ENCODE measurements around the gene TRAK1. TPM values are rescaled to one million over a fixed set of nuclear protein-coding genes. Genes with fewer than 3 reads are reported as not detected.

TRAK1 gene
- polyA plus RNA-seq, 1 donor from 2014 or later = 24.6 TPM

DNA sequence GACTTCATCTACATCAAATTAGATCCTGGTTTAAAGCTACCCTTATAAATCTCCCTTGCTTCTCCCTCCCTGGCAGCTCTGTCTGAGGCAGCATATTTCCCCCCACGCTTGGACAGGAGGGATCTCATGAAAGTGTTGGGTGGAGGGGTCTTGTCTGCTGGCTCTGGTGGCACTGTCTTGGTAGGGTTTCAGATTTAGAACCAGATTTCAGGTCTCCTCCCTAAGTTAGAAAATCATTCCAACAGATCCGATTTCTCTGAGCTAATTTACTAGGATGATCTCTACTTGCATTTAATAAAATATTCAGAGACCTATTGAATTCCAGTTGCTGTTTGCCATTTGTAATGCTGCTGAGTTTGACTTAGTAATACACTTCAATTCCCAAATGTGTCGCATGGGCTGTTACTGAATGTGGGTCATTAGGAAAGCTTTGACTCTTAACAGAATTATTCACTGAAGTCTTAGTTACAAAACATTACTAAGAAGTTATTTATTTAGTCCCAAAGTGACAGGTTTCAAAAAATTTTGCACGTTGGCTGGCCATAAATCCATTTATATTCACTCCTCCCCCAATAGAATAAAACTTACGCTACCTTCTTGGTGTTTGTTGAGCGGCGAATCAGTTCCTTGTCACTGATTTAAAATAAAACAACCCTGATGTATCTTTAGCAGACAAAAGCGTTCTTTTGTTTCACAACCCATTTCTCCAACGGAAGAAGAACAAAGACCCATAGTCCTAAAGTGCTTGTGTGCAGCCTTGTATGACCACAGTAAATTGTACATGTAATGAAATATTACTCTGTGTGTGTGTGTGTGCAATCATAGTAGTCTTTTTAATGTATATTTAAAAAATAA is 84.5 kb downstream of the TRAK1 start:
- Mint-ChIP-seq H3K4me1 (peaks cover 36 to 44% (median 39%) of the 10 kb centered on the region in 3 donors), H3K27ac (peak overlapping the region in 2 of 3 donors; percentile 64 to 65)

DNA sequence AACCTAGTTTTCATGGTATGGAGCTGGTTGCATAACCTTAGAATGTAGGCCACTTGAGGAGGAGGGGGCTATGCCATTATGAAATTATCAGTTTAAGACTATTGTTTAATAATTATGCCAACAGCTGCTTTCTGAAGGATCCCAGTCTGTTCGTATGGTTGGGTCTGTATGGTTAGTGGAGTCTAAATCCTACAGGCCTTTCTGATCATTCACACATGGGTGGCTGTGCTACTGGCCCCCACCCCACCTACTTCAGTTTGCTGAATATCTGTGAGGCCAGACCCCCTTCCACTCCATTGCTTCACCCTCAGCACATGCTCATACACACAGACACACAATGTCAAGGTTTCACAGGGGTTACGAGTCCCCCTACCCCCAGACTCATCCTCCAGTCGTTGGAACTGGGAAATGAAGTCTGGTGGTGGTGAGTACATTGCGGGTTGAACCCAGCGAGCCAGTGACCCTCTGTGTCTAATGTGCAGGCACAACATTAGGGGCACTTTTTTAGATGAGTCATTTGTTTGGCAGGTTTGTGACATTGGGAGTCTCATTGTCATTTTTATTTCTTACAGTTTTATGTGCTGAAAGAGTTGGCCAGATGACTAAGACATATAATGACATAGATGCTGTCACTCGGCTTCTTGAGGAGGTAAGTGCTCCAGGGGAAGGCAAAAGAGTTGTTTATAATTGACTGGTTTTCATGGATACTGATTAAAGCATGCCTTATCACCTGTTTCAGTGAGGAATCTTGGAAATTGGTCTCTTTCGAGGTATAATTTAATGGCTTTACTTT is 85.3 kb downstream of the TRAK1 start:
- Mint-ChIP-seq H3K27me3 (no peaks in the 10 kb centered on the region), H3K4me1 (peaks cover 29 to 36% (median 33%) of the 10 kb centered on the region in 3 donors), H3K27ac (peak overlapping the region in 2 of 3 donors; percentile 53 to 94), H3K4me3 (no peak overlapping the region), H3K36me3 (peaks cover 2% of the 10 kb centered on the region), H3K9me3 (no peaks in the 10 kb centered on the region)

More for the DNA sequence above, 84.5 kb downstream of the TRAK1 start:
- H3K27me3 Mint-ChIP-seq = no peaks in the 10 kb centered on the region
- no peak overlapping the region for H3K4me3 Mint-ChIP-seq
- H3K36me3 Mint-ChIP-seq = no peaks in the 10 kb centered on the region
- no peaks in the 10 kb centered on the region for H3K9me3 Mint-ChIP-seq

DNA sequence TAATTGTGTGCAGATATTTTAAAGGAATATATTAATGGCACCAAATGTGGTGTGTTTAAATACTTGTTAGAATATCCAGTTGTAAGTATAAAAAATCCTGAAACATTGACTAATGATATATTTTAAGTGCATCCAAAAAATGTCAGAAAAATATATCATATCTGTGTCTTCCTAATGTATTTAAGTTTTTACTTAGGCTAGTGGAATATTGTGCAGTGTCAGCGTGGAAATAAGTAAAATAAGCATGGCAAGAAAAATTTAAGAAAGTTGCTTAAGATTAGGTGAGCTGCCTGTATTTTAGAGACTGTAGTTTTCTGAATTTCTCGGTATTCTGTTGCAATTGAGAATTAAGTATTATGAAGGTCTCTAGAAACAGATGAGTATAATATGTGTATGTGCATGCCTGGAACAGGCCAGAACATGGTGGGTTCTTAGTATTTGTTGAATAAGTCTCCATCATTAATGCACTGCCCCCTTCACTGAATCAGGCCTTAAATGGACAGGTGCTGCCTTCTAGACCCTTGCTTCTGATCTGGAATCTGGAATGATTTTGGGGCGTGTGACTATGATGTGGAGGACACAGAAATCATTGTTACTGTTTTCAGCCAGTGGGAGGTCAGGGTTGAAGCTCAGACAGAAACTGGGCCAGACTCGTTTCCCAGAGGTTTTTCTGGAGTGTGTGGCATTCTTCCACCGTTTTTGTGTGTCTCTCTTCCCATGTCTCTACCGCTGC is 86.1 kb downstream of the TRAK1 start:
- no peak overlapping the region for H3K4me3 Mint-ChIP-seq
- H3K36me3 Mint-ChIP-seq = peaks cover 2% of the 10 kb centered on the region
- H3K27ac Mint-ChIP-seq = peak overlapping the region in 2 of 3 donors; percentile 53 to 59
- no peaks in the 10 kb centered on the region for H3K27me3 Mint-ChIP-seq
- no peaks in the 10 kb centered on the region for H3K9me3 Mint-ChIP-seq
- peaks cover 23 to 28% (median 25%) of the 10 kb centered on the region in 3 donors for H3K4me1 Mint-ChIP-seq

GRCh38 chr3:42177801-42178150 is 86.6 kb downstream of the TRAK1 start:
- peaks cover 2% of the 10 kb centered on the region for H3K36me3 Mint-ChIP-seq
- H3K27ac Mint-ChIP-seq = peak overlapping the region in 2 of 3 donors; percentile 53 to 59

GRCh38 chr3:42179110-42179725 is 88.1 kb downstream of the TRAK1 start:
- Mint-ChIP-seq H3K9me3 (no peaks in the 10 kb centered on the region), H3K27ac (peak overlapping the region in 2 of 3 donors; percentile 25 to 72), H3K4me3 (no peak overlapping the region), H3K36me3 (peaks cover 5% of the 10 kb centered on the region), H3K27me3 (no peaks in the 10 kb centered on the region), H3K4me1 (peaks cover 10 to 17% (median 11%) of the 10 kb centered on the region in 3 donors)

More at GRCh38 chr3:42177801-42178150, 86.6 kb downstream of the TRAK1 start:
- Mint-ChIP-seq H3K4me3 (no peak overlapping the region), H3K4me1 (peaks cover 18 to 24% (median 21%) of the 10 kb centered on the region in 3 donors), H3K9me3 (no peaks in the 10 kb centered on the region), H3K27me3 (no peaks in the 10 kb centered on the region)

- H3K27ac Mint-ChIP-seq = peak overlapping the region in 2 of 3 donors; percentile 23 to 82
- no peak overlapping the region for H3K4me3 Mint-ChIP-seq
- H3K36me3 Mint-ChIP-seq = peaks cover 5% of the 10 kb centered on the region
- peaks cover 0 to 10% (median under 1%) of the 10 kb centered on the region in 3 donors for H3K4me1 Mint-ChIP-seq
- H3K27me3 Mint-ChIP-seq = no peaks in the 10 kb centered on the region
- H3K9me3 Mint-ChIP-seq = no peaks in the 10 kb centered on the region
Measured at GRCh38 chr3:42180901-42181300, 89.7 kb downstream of the TRAK1 start.

DNA sequence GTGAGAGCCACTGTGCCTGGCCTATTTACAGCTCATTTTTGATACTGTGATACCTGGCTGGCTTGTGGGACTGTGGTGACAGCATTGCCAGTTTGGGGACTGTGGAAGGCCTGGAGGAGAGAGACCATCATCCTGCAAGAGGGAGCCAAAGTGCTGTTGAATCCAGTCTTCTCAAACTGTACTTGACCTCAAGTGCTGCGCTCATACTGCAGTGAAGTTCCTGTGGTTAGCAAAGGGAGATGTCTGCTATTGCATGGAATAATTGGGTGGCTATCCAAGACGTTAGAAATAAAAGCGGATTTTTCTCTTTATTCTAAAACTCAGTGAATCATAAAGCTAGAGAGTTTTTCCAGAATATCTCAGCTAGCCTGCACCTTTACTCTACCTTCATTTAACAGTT is 91.4 kb downstream of the TRAK1 start:
- H3K36me3 Mint-ChIP-seq = peaks cover 5% of the 10 kb centered on the region

DNA sequence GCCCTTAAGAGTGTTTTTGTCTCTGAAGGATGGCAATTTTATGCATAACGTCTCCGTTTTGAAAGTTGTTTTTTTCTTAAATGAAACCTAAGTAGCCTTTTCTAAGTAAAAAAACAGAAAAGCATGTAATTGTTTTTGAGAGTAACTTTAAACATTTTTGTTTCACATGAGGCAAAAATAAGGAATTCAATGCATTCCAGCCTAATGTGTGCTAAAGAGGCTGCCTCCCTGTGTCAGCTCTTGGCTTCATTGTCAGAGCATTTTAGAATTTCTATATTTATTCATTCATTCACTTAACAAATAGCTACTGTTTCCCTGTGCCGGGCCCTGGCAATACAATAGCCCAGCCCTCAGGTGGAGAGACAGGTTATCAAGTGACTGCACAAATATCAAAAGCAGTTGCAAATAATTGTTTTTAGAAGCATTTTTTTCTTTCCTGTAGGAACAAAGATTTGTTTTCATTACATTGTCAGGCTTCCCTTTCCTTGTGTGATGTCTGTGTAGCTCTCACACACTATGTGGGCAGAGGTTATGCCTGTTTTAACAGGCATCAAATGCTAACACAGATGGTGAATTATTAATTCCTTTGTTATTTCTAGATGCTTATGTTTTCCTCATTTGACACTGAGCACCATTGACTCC is 93.0 kb downstream of the TRAK1 start:
- Mint-ChIP-seq H3K36me3 (peaks cover 5% of the 10 kb centered on the region), H3K27me3 (no peaks in the 10 kb centered on the region), H3K27ac (peak overlapping the region in 1 of 3 donors; percentile 87), H3K9me3 (no peaks in the 10 kb centered on the region), H3K4me1 (peaks cover 0 to 5% (median 3%) of the 10 kb centered on the region in 3 donors), H3K4me3 (no peak overlapping the region)

More for the DNA sequence above, 91.4 kb downstream of the TRAK1 start:
- H3K27ac Mint-ChIP-seq = no peak overlapping the region
- peaks cover 0 to 9% (median 0%) of the 10 kb centered on the region in 3 donors for H3K4me1 Mint-ChIP-seq
- H3K4me3 Mint-ChIP-seq = no peak overlapping the region
- no peaks in the 10 kb centered on the region for H3K27me3 Mint-ChIP-seq
- no peaks in the 10 kb centered on the region for H3K9me3 Mint-ChIP-seq

GRCh38 chr3:42184651-42185443 is 93.7 kb downstream of the TRAK1 start:
- peaks cover 0 to 5% (median 0%) of the 10 kb centered on the region in 3 donors for H3K4me1 Mint-ChIP-seq
- no peaks in the 10 kb centered on the region for H3K27me3 Mint-ChIP-seq
- H3K4me3 Mint-ChIP-seq = no peak overlapping the region
- no peaks in the 10 kb centered on the region for H3K9me3 Mint-ChIP-seq
- peak overlapping the region in 1 of 3 donors; percentile 63 for H3K27ac Mint-ChIP-seq
- peaks cover 5% of the 10 kb centered on the region for H3K36me3 Mint-ChIP-seq

DNA sequence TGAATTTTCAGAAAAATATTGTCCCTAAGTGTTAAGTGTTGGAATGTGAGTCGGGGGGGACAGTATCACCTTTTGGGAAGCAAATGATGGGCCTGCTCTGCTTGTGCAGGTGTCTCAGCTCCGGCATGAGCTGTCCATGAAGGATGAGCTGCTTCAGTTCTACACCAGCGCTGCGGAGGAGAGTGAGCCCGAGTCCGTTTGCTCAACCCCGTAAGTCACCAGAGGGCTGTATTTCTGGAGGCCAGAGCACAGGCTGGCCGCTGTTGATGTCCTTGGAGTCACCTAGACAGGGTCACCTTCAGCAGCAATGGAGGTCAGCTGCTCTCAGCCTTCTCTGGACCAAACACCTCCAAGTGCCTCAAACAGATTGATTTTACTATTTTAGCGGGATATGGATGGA is 96.8 kb downstream of the TRAK1 start:
- H3K36me3 Mint-ChIP-seq = peaks cover 5% of the 10 kb centered on the region
- H3K9me3 Mint-ChIP-seq = no peaks in the 10 kb centered on the region
- H3K27me3 Mint-ChIP-seq = no peaks in the 10 kb centered on the region
- H3K4me3 Mint-ChIP-seq = no peak overlapping the region
- peak overlapping the region in 2 of 3 donors; percentile 60 to 86 for H3K27ac Mint-ChIP-seq
- peaks cover 15 to 21% (median 20%) of the 10 kb centered on the region in 3 donors for H3K4me1 Mint-ChIP-seq

- Mint-ChIP-seq H3K27ac (peak overlapping the region in 1 of 3 donors; percentile 60), H3K9me3 (no peaks in the 10 kb centered on the region)
Measured at GRCh38 chr3:42188376-42188775, 97.2 kb downstream of the TRAK1 start.

DNA sequence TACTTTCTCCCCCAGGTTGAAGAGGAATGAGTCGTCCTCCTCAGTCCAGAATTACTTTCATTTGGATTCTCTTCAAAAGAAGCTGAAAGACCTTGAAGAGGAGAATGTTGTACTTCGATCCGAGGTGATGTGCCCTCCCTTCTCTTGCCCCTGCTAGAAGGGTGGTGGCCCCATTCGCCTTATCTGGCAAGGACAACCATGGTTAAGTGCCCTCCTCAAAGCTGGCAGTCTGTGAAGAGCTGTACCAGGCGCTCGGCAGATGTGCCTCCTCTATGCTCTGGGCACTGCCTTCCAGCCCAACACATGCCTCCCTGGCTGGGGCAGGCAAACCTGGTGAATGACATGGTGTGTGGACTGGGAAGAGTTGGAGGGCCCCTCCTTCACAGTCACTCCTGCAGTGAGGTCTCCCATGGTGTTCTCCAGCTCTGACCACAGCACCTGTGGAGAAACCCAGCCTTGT is 97.9 kb downstream of the TRAK1 start:
- peaks cover 17 to 25% (median 23%) of the 10 kb centered on the region in 3 donors for H3K4me1 Mint-ChIP-seq
- H3K27ac Mint-ChIP-seq = no peak overlapping the region
- no peaks in the 10 kb centered on the region for H3K27me3 Mint-ChIP-seq
- H3K4me3 Mint-ChIP-seq = no peak overlapping the region
- H3K9me3 Mint-ChIP-seq = no peaks in the 10 kb centered on the region
- H3K36me3 Mint-ChIP-seq = peaks cover 2% of the 10 kb centered on the region

More at GRCh38 chr3:42188376-42188775, 97.2 kb downstream of the TRAK1 start:
- Mint-ChIP-seq H3K4me1 (peaks cover 17 to 23% (median 23%) of the 10 kb centered on the region in 3 donors), H3K36me3 (peaks cover 5% of the 10 kb centered on the region), H3K27me3 (no peaks in the 10 kb centered on the region), H3K4me3 (peak overlapping the region in 1 of 4 donors; percentile 48)

DNA sequence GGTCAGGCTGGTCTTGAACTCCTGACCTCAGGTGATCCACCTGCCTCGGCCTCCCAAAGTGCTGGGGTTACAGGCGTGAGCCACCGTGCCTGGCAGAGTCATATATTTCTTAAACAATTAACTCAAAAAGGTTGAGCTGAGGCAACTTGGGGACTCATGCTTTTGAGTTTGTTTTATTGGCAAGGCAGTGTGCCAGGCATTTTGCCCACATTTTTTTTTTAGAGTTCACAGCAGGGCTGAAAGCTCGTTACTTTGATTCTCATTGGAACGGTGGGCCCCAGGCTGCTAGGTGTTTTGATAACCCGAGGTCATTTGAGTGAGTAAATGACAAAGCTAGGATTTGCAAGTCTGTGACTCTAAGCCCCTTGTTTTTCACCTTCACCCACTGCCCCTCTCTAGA is 98.6 kb downstream of the TRAK1 start:
- H3K9me3 Mint-ChIP-seq = no peaks in the 10 kb centered on the region
- H3K4me3 Mint-ChIP-seq = no peak overlapping the region
- peaks cover 17 to 25% (median 23%) of the 10 kb centered on the region in 3 donors for H3K4me1 Mint-ChIP-seq
- peaks cover 2% of the 10 kb centered on the region for H3K36me3 Mint-ChIP-seq
- peak overlapping the region in 1 of 3 donors; percentile 53 for H3K27ac Mint-ChIP-seq
- H3K27me3 Mint-ChIP-seq = no peaks in the 10 kb centered on the region

Data from IgD-negative memory B cell (primary cell).